ENCODE results near the gene TMEM14C. TPM values are rescaled to one million over a fixed set of nuclear protein-coding genes. Genes with fewer than 3 reads are reported as not detected.

Gene TMEM14C
- total and polyA plus RNA-seq, 2 donors (not counting 3 experiments of a cell fraction or from before 2014, with no cell fraction given): 89.3 to 146 TPM

GRCh38 chr6:10692965-10693538 lies 29.8 kb upstream of the TMEM14C start:
- Histone ChIP-seq H3K27ac (ENCODE audit: insufficient read depth, low read depth, low read length) (no peak overlapping the region), H2AFZ (ENCODE audit: low read depth, low read length) (no peak overlapping the region), H3K9me1 (replicated peaks; ENCODE audit: control insufficient read depth, extremely low read depth, insufficient read depth, low read length) (no peaks in the 10 kb centered on the region), H3K27me3 (ENCODE audit: control insufficient read depth in 2 of 2, insufficient read depth in 2 of 2, low read length in 2 of 2) (peaks cover 0 to 4% of the 10 kb centered on the region in 2 experiments), H3K4me3 (replicated peaks in 1 of 3; ENCODE audit: insufficient read depth in 1 of 3, low read depth in 1 of 3, low read length in 3 of 3) (peak overlapping the region in 2 of 3 experiments; percentile 93 to 100), H4K20me1 (replicated peaks; ENCODE audit: control insufficient read depth, extremely low read depth, insufficient read depth, low read length) (no peaks in the 10 kb centered on the region), H3K79me2 (ENCODE audit: control insufficient read depth, insufficient read depth, low read length) (peaks cover 28% of the 10 kb centered on the region), H3K4me1 (ENCODE audit: control insufficient read depth, extremely low read depth, insufficient read depth, low read length) (peaks cover 19% of the 10 kb centered on the region), H3K4me2 (ENCODE audit: insufficient read depth, low read length) (peak overlapping the region; percentile 68), H3K9me3 (replicated peaks; ENCODE audit: control insufficient read depth, insufficient read depth, low read length) (no peaks in the 10 kb centered on the region), H3K36me3 (ENCODE audit: control insufficient read depth in 2 of 2, extremely low read depth in 1 of 2, insufficient read depth in 2 of 2, low read length in 2 of 2) (no peaks in the 10 kb centered on the region), H3K9ac (replicated peaks; ENCODE audit: extremely low read depth, insufficient read depth, low read length) (no peak overlapping the region)
- POLR2A ChIA-PET: no interaction called here
- dilution Hi-C loops (cut with MboI; ENCODE audit: extremely low pct_ligation_motif_present, low sequenced_read_pairs) (no loop called here), intact Hi-C loops (cut with micrococcal nuclease) (loop anchor here (5.0 kb wide), 1 partner anchor 61 kb away; no protein-coding TSS in a partner anchor)
- TF ChIP-seq JUN (IDR thresholded peaks at IDR 0.05; ENCODE audit: borderline replicate concordance, insufficient read depth, insufficient read length, low read depth): no peak
- TF ChIP-seq POLR2A (IDR thresholded peaks at IDR 0.05; ENCODE audit: low read depth, low read length): no peak
- TF ChIP-seq POLR2AphosphoS5 (IDR thresholded peaks at IDR 0.05; ENCODE audit: insufficient read depth, low read depth, low read length): no peak
- no peak for TF ChIP-seq MAX (IDR thresholded peaks at IDR 0.05; ENCODE audit: insufficient read depth, insufficient read length)
- TF ChIP-seq MYC (IDR thresholded peaks at IDR 0.05; ENCODE audit: low read depth, low read length): no peak
- no TSS peak for BruUV-seq (replicated peaks)
- no peak for FAIRE-seq
- no peak for DNase-seq (ENCODE audit: low read depth, low spot score)
- CTCF ChIA-PET: no interaction called here

GRCh38 chr6:10694302-10695085 lies 28.4 kb upstream of the TMEM14C start, which contains the start of the genes C6orf52 and PAK1IP1:
TSS of gene C6orf52 (minus strand) at chr6:10694616. CDS start at chr6:10687550, 7,066 bp downstream.
TSS of gene PAK1IP1 (plus strand) at chr6:10694972. CDS start at chr6:10694986, 14 bp downstream.
- Histone ChIP-seq H3K9ac (replicated peaks; ENCODE audit: extremely low read depth, insufficient read depth, low read length) (peak within 1 kb of the TSS; percentile 97), H3K79me2 (ENCODE audit: control insufficient read depth, insufficient read depth, low read length) (peaks cover 41% of the 10 kb centered on the region), H3K27ac (ENCODE audit: insufficient read depth, low read depth, low read length) (peak within 1 kb of the TSS; percentile 95), H3K27me3 (ENCODE audit: control insufficient read depth in 2 of 2, insufficient read depth in 2 of 2, low read length in 2 of 2) (no peaks in the 10 kb centered on the region), H3K4me2 (ENCODE audit: insufficient read depth, low read length) (peak within 1 kb of the TSS; percentile 97), H3K4me3 (replicated peaks in 1 of 3; ENCODE audit: insufficient read depth in 1 of 3, low read depth in 1 of 3, low read length in 3 of 3) (peak within 1 kb of the TSS; percentile 93 to 100 (median 100)), H3K9me1 (replicated peaks; ENCODE audit: control insufficient read depth, extremely low read depth, insufficient read depth, low read length) (no peaks in the 10 kb centered on the region), H4K20me1 (replicated peaks; ENCODE audit: control insufficient read depth, extremely low read depth, insufficient read depth, low read length) (no peaks in the 10 kb centered on the region), H3K4me1 (ENCODE audit: control insufficient read depth, extremely low read depth, insufficient read depth, low read length) (peaks cover 19% of the 10 kb centered on the region), H2AFZ (ENCODE audit: low read depth, low read length) (peak within 1 kb of the TSS; percentile 62), H3K36me3 (ENCODE audit: control insufficient read depth in 2 of 2, extremely low read depth in 1 of 2, insufficient read depth in 2 of 2, low read length in 2 of 2) (peaks cover 0 to 6% of the 10 kb centered on the region in 2 experiments), H3K9me3 (replicated peaks; ENCODE audit: control insufficient read depth, insufficient read depth, low read length) (no peaks in the 10 kb centered on the region)
- CTCF ChIA-PET: interaction anchor here (0.9 to 2.4 kb wide), 9 partner anchors 8 to 216 kb away, joined by 3 to 12 read pairs (median 4); partner anchors contain the start of gene GCNT2
- dilution Hi-C loops (cut with MboI; ENCODE audit: extremely low pct_ligation_motif_present, low sequenced_read_pairs): no loop called here
- peak; percentile 84 for FAIRE-seq
- DNase-seq (ENCODE audit: low read depth, low spot score): peak; percentile 97
- POLR2A ChIA-PET: interaction anchor here (0.5 to 0.7 kb wide), 7 partner anchors 16 to 166 kb away, joined by 3 to 11 read pairs (median 5); partner anchors contain the start of gene TMEM14C
- BruUV-seq (replicated peaks): TSS peak; percentile 86
- TF ChIP-seq EZH2 (IDR thresholded peaks at IDR 0.05; ENCODE audit: borderline replicate concordance, low read depth, low read length, severe bottlenecking): no peak
- no peak for TF ChIP-seq FOS (IDR thresholded peaks at IDR 0.05; ENCODE audit: borderline replicate concordance, insufficient read depth, low read length)
- TF ChIP-seq POLR2AphosphoS5 (IDR thresholded peaks at IDR 0.05; ENCODE audit: insufficient read depth, low read depth, low read length): peak; percentile 76
- TF ChIP-seq POLR2A (IDR thresholded peaks at IDR 0.05; ENCODE audit: low read depth, low read length): peak; percentile 92
- TF ChIP-seq MYC (IDR thresholded peaks at IDR 0.05; ENCODE audit: low read depth, low read length): peak; percentile 64
- peak; percentile 94 for TF ChIP-seq MAX (IDR thresholded peaks at IDR 0.05; ENCODE audit: insufficient read depth, insufficient read length)
- intact Hi-C loops (cut with micrococcal nuclease): loop anchor here (1.0 to 5.0 kb wide), 10 partner anchors 29 to 216 kb away; partner anchors contain the start of genes GCNT2, MAK, TMEM14B and TMEM14C

Measured in endothelial cell of umbilical vein (primary cell).